Psoas muscle (tissue), 8 donors: Measurements from ENCODE around the gene CDK6. TPM values are rescaled to one million over a fixed set of nuclear protein-coding genes. Genes with fewer than 3 reads are reported as not detected.
A peak's percentile ranks its signal among the peaks of the same experiment; 100 is the strongest.

Experiments used
- ATAC-seq, 4 donors: fragments of 200-7000 bp; cut with Tn5 transposase; one replicate each; pipeline ENCODE4 v1.9.1; 2020; ENCODE audit warnings: moderate library complexity in 3 of 4, mild to moderate bottlenecking in 2 of 4
- DNase-seq, 2 donors: peaks; one replicate each; pipeline ENCODE4 v3.0.0-alpha.2; 2020
- H3K27ac ChIP-seq: fragments of 200-600 bp; one replicate; pipeline ENCODE4 v1.8.0; 2022
- H3K27me3 ChIP-seq, 3 donors: fragments of 200-600 bp in 1 of 3; one replicate each; pipeline versions ENCODE4 v1.6.1 to v1.8.0; 2013 to 2022; ENCODE audit warnings: low read length in 2 of 3, mild to moderate bottlenecking in 2 of 3, moderate library complexity in 1 of 3; ENCODE audit not compliant: insufficient read depth in 3 of 3
- H3K36me3 ChIP-seq, 2 donors: fragments of 200-600 bp in 1 of 2; one replicate each; pipeline versions ENCODE4 v1.6.1 to v1.8.0; 2013 to 2022; ENCODE audit warnings: low read depth in 1 of 2, mild to moderate bottlenecking in 1 of 2, moderate library complexity in 1 of 2; ENCODE audit not compliant: insufficient read depth in 1 of 2
- H3K4me1 ChIP-seq: fragments of 200-600 bp; one replicate; pipeline ENCODE4 v1.8.0; 2022
- H3K4me3 ChIP-seq: fragments of 200-600 bp; one replicate; pipeline ENCODE4 v1.8.0; 2022; ENCODE audit warnings: mild to moderate bottlenecking
- H3K9me3 ChIP-seq: fragments of 200-600 bp; one replicate; pipeline ENCODE4 v1.8.0; 2022
- CTCF ChIP-seq: fragments of 200-600 bp; IDR thresholded peaks from one replicate; pipeline ENCODE4 v1.8.0; 2022; ENCODE audit warnings: antibody characterized with exemption
- WGBS, 3 donors: extraction: QIAGEN DNeasy Blood & Tissue Kit; methylation state at CpG; one replicate each; pipeline versions ENCODE4 v1.1.6 to v1.1.7; 2013; 5-methylcytosine and 5-hydroxymethylcytosine counted together
- intact Hi-C, 2 donors: fragments of 100-400 bp; cut with DNase I; formaldehyde crosslinking; loops; one replicate each; pipeline versions ENCODE4 v1.11.0 to v1.14.2; 2022
- polyA plus RNA-seq, 3 donors: library from polyadenylated mRNA; stranded (reverse); fragments of 200-250 nt; gene quantifications; one replicate each; pipeline ENCODE4 v1.2.3, GENCODE V29; 2013
- total RNA-seq, 4 donors: library from RNA; stranded (reverse); fragmentation: NEBNext Ultra II Directional in 2 of 4; extraction: Animal tissue kit (Norgen Biotek cat#: 25700) in 2 of 4; gene quantifications; one replicate each; pipeline versions ENCODE4 v1.2.1 to v1.2.4, GENCODE V29; 2021 to 2023
- donor health status: healthy with polysubstance abuse.
- donor health status: DM: no; HTN: no; CAD: no; lungs with moderate emphysema.
- donor health status: Bipolar disorder and iron deficiency.
- donor health status: healthy.
- donor health status: DM: yes; HTN: yes; CAD: no.
- donor health status: DM: no; HTN: no; CAD: no.
- donor health status: DM: no; HTN: no; CAD: no.
- donor health status: DM: yes; HTN: yes; CAD: no.

Gene CDK6
- total and polyA plus RNA-seq, 7 donors, result 0.39 to 8.0 (median 3.2) TPM

DNA sequence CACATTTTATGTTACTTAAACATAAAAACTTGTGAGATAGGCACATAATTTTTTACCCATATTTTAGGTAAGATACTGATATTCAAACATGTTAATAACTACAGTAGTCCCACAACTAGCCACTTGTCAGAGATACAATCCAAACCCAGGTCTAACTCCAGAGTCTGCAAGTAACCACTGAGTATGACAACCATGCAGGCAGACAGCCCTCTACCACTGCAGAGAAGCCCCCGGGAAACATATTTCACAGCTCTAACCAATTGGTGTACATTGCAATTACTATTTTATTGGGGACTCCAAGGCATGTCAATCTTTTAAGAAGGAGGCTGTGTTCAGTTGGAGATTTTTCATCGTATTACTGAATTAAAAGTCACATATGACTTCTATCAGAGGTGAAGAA lies 139.0 kb downstream of the CDK6 start:
- Histone ChIP-seq H3K27me3 (no peaks in the 10 kb centered on the region), H3K27ac (no peak overlapping the region), H3K4me1 (no peaks in the 10 kb centered on the region), H3K4me3 (no peak overlapping the region), H3K9me3 (no peaks in the 10 kb centered on the region), H3K36me3 (no peaks in the 10 kb centered on the region)
- 44 to 49% (median 46%) methylated on average over 2 of the region's 2 CpGs for WGBS, 3 donors
- DNase-seq (no peak), ATAC-seq (no peak)
- no peak for TF ChIP-seq CTCF
- intact Hi-C loops, result no loop called here

- intact Hi-C loops, result no loop called here
- ATAC-seq (no peak), DNase-seq (no peak)
- H3K9me3 ChIP-seq, result no peaks in the 10 kb centered on the region
- no peak overlapping the region for H3K27ac ChIP-seq
- no peaks in the 10 kb centered on the region for H3K27me3 ChIP-seq
- no peak for TF ChIP-seq CTCF
- H3K36me3 ChIP-seq, result no peaks in the 10 kb centered on the region
- WGBS, 3 donors, result 70 to 72% (median 71%) methylated on average over 6 of the region's 6 CpGs
- H3K4me3 ChIP-seq, result no peak overlapping the region
- no peaks in the 10 kb centered on the region for H3K4me1 ChIP-seq
Measured at GRCh38 chr7:92697012-92697411, 139.4 kb downstream of the CDK6 start.

- H3K9me3 ChIP-seq, result no peaks in the 10 kb centered on the region
- no peak for DNase-seq
- WGBS, 3 donors, result 73 to 84% (median 76%) methylated on average over 4 of the region's 4 CpGs
- no peak overlapping the region for H3K27ac ChIP-seq
- ATAC-seq, result no peak
- H3K27me3 ChIP-seq, result no peaks in the 10 kb centered on the region
- no peaks in the 10 kb centered on the region for H3K36me3 ChIP-seq
- intact Hi-C loops, result loop anchor here in 1 of 2 donors (1.0 kb wide), 1 partner anchor 137 kb away; no protein-coding TSS in a partner anchor
- no peak for TF ChIP-seq CTCF
- H3K4me3 ChIP-seq, result no peak overlapping the region
- H3K4me1 ChIP-seq, result no peaks in the 10 kb centered on the region
Measured at GRCh38 chr7:92696584-92696983, 139.8 kb downstream of the CDK6 start.

- Histone ChIP-seq H3K9me3 (no peaks in the 10 kb centered on the region), H3K27me3 (no peaks in the 10 kb centered on the region), H3K4me3 (peak overlapping the region; percentile 65), H3K36me3 (no peaks in the 10 kb centered on the region), H3K4me1 (no peaks in the 10 kb centered on the region), H3K27ac (peak overlapping the region; percentile 31)
- ATAC-seq (peak; percentile 23 to 60 (median 44)), DNase-seq (peak in 1 of 2 donors; percentile 13)
- 6 to 10% (median 7%) methylated on average over 15 of the region's 15 CpGs for WGBS, 3 donors
- intact Hi-C loops, result loop anchor here in 1 of 2 donors (1.0 kb wide), 1 partner anchor 138 kb away; no protein-coding TSS in a partner anchor
- TF ChIP-seq CTCF, result no peak
Measured at GRCh38 chr7:92695308-92696261, 140.8 kb downstream of the CDK6 start.
